Loucy (cell line): ENCODE measurements around the gene SNRPF.

Experiments used
- H2AFZ ChIP-seq: fragments of 200-600 bp; sonication (generic); 2 replicates; pipeline ENCODE4 v1.6.0; 2016; ENCODE audit warnings: antibody characterized with exemption, mild to moderate bottlenecking, low read length, moderate library complexity
- H3F3A ChIP-seq: fragments of 200-600 bp; 2 replicates; pipeline ENCODE4 v1.6.0; 2016; ENCODE audit warnings: antibody characterized with exemption, low read depth, mild to moderate bottlenecking
- H3K27me3 ChIP-seq: fragments of 200-600 bp; sonication (generic); 2 replicates; pipeline ENCODE4 v1.6.1; 2014; ENCODE audit warnings: low read length, mild to moderate bottlenecking; ENCODE audit not compliant: insufficient read depth, poor library complexity, severe bottlenecking
- H3K36me3 ChIP-seq: fragments of 200-600 bp; sonication (generic); 2 replicates; pipeline ENCODE4 v1.6.1; 2016; ENCODE audit warnings: low read length; ENCODE audit not compliant: insufficient read depth
- H3K4me1 ChIP-seq: fragments of 200-600 bp; sonication (generic); 2 replicates; pipeline ENCODE4 v1.5.1; 2014; ENCODE audit warnings: low read length, mild to moderate bottlenecking; ENCODE audit not compliant: insufficient read depth, poor library complexity, severe bottlenecking
- H3K4me2 ChIP-seq: fragments of 200-600 bp; sonication (generic); 2 replicates; pipeline ENCODE4 v1.6.0; 2014; ENCODE audit warnings: antibody characterized with exemption, low read length, low read depth, mild to moderate bottlenecking; ENCODE audit not compliant: poor library complexity, severe bottlenecking
- H3K4me3 ChIP-seq: fragments of 200-600 bp; sonication (generic); 2 replicates; pipeline ENCODE4 v1.5.1; 2014; ENCODE audit warnings: low read length, mild to moderate bottlenecking, mixed read lengths; ENCODE audit not compliant: poor library complexity, severe bottlenecking
- H3K79me2 ChIP-seq: fragments of 200-600 bp; sonication (generic); 2 replicates; pipeline ENCODE4 v1.6.1; 2014; ENCODE audit warnings: low read length; ENCODE audit not compliant: insufficient read depth
- H3K9ac ChIP-seq: fragments of 200-600 bp; sonication (generic); 2 replicates; pipeline ENCODE4 v1.6.0; 2014; ENCODE audit warnings: mild to moderate bottlenecking, low read depth, low read length, moderate library complexity; ENCODE audit not compliant: poor library complexity, severe bottlenecking
- H3K9me2 ChIP-seq: fragments of 200-600 bp; sonication (generic); replicated peaks from 2 replicates; pipeline ENCODE4 v1.6.1; 2016; ENCODE audit warnings: low read depth, low read length, mixed read lengths
- H3K9me3 ChIP-seq: fragments of 200-600 bp; sonication (generic); 2 replicates; pipeline ENCODE4 v1.6.1; 2014; ENCODE audit warnings: mild to moderate bottlenecking, antibody characterized with exemption, low read length, low read depth; ENCODE audit not compliant: insufficient read depth
- H4K20me1 ChIP-seq: fragments of 200-600 bp; sonication (generic); 2 replicates; pipeline ENCODE4 v1.6.0; 2014; ENCODE audit warnings: antibody characterized with exemption, low read length, mild to moderate bottlenecking; ENCODE audit not compliant: insufficient read depth, poor library complexity, severe bottlenecking
- EZH2phosphoT487 ChIP-seq: fragments of 200-600 bp; IDR thresholded peaks from 2 replicates; pipeline ENCODE4 v1.6.1; 2018; ENCODE audit warnings: antibody characterized with exemption, mild to moderate bottlenecking, moderate library complexity, borderline replicate concordance
- TF ChIP-seq, protein P1 (sequence below): fragments of 200-600 bp; sonication (generic); conservative IDR thresholded peaks from 2 replicates; pipeline ENCODE4 v1.5.1; 2014; ENCODE audit warnings: mild to moderate bottlenecking, antibody characterized with exemption, low read length

The SNRPF gene

DNA sequence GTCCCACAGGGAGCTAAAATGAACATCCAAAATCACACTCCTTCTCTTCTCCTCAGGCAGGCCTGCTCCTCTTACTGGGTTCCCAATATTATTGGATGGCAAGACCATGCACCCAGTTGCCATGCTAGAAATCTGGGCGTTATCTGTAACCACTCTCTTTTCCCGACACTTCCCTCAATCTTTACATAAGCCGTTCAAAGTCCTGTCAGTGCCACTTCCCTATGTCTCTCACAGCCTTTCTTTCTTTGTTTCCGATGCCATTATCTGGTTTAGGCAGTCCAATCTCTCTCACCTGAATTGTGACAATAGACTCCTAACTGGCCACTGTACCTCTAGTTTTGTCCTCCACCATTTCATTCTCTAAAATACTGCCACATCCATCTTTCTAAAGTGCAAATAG, 24.1 kb downstream of the SNRPF start:
- Histone ChIP-seq H4K20me1 (no peaks in the 10 kb centered on the region), H3K4me2 (no peak overlapping the region), H3K4me1 (no peaks in the 10 kb centered on the region), H3K9me3 (no peaks in the 10 kb centered on the region; the same call in 1 of the 2 replicates), H2AFZ (no peak overlapping the region), H3K9ac (no peak overlapping the region), H3K4me3 (no peak overlapping the region), H3K36me3 (no peaks in the 10 kb centered on the region), H3K27me3 (no peaks in the 10 kb centered on the region), H3K9me2 (no peaks in the 10 kb centered on the region), H3F3A (no peaks in the 10 kb centered on the region), H3K79me2 (no peaks in the 10 kb centered on the region)
- TF ChIP-seq EZH2phosphoT487, result no peak
- TF ChIP-seq, protein P1, sequence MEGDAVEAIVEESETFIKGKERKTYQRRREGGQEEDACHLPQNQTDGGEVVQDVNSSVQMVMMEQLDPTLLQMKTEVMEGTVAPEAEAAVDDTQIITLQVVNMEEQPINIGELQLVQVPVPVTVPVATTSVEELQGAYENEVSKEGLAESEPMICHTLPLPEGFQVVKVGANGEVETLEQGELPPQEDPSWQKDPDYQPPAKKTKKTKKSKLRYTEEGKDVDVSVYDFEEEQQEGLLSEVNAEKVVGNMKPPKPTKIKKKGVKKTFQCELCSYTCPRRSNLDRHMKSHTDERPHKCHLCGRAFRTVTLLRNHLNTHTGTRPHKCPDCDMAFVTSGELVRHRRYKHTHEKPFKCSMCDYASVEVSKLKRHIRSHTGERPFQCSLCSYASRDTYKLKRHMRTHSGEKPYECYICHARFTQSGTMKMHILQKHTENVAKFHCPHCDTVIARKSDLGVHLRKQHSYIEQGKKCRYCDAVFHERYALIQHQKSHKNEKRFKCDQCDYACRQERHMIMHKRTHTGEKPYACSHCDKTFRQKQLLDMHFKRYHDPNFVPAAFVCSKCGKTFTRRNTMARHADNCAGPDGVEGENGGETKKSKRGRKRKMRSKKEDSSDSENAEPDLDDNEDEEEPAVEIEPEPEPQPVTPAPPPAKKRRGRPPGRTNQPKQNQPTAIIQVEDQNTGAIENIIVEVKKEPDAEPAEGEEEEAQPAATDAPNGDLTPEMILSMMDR, result no peak

DNA sequence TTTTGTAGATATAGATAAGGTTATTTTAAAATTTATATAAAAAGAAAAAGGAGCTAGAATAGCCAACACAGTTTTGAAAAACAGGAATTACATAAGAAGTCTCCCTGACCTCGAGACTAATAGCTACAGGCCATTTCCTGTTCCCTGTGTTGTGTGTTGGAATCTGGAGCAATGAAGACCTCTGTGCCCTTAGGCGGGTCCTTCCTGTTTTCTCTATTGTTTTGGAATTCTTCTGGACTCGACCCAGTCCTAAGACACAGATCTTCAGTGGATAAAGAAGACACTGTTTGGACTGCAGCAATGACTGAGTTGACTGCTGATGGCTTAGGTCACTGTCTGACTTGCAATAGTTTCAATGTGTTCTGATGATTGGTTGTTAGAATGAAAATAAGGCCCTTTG, 26.2 kb downstream of the SNRPF start:
- H2AFZ ChIP-seq, result no peak overlapping the region
- TF ChIP-seq, protein P1, result no peak
- no peak for TF ChIP-seq EZH2phosphoT487

DNA sequence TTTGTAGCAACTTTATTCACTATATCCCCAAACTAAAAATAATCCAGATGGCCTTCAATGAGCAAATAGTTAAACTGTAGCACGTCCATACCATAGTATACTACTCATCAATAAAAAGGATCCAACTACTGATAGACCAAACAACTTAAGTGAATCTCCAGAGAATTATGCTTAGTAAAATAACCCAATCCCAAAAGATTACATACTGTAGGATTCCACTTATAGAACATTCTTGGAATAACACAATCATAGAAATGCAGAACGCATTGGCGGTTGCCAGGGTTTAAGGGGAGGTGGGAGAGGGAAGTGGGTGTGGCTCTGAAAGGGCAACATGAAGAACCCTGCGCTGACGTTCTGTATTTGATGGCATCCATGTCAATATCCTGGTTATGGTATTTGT, 28.6 kb downstream of the SNRPF start:
- TF ChIP-seq, protein P1, result no peak
- TF ChIP-seq EZH2phosphoT487, result no peak
- no peaks in the 10 kb centered on the region for H3K4me1 ChIP-seq
- H3K9ac ChIP-seq, result no peak overlapping the region
- H4K20me1 ChIP-seq, result no peaks in the 10 kb centered on the region
- no peaks in the 10 kb centered on the region for H3K27me3 ChIP-seq
- no peaks in the 10 kb centered on the region for H3K9me2 ChIP-seq
- H3K4me3 ChIP-seq, result no peak overlapping the region
- H3K4me2 ChIP-seq, result no peak overlapping the region
- H2AFZ ChIP-seq, result no peak overlapping the region
- no peaks in the 10 kb centered on the region; the same call in 1 of the 2 replicates for H3K9me3 ChIP-seq
- H3K36me3 ChIP-seq, result no peaks in the 10 kb centered on the region
- H3K79me2 ChIP-seq, result no peaks in the 10 kb centered on the region
- no peaks in the 10 kb centered on the region for H3F3A ChIP-seq

More for the DNA sequence above, 26.2 kb downstream of the SNRPF start:
- Histone ChIP-seq H3K9ac (no peak overlapping the region), H3K27me3 (no peaks in the 10 kb centered on the region), H3K4me2 (no peak overlapping the region), H3K79me2 (no peaks in the 10 kb centered on the region), H3F3A (no peaks in the 10 kb centered on the region), H3K9me3 (no peaks in the 10 kb centered on the region; the same call in 1 of the 2 replicates), H3K9me2 (no peaks in the 10 kb centered on the region), H3K4me3 (no peak overlapping the region), H4K20me1 (no peaks in the 10 kb centered on the region), H3K4me1 (no peaks in the 10 kb centered on the region), H3K36me3 (no peaks in the 10 kb centered on the region)
